ENCODE results near the gene NPTN.

DNA sequence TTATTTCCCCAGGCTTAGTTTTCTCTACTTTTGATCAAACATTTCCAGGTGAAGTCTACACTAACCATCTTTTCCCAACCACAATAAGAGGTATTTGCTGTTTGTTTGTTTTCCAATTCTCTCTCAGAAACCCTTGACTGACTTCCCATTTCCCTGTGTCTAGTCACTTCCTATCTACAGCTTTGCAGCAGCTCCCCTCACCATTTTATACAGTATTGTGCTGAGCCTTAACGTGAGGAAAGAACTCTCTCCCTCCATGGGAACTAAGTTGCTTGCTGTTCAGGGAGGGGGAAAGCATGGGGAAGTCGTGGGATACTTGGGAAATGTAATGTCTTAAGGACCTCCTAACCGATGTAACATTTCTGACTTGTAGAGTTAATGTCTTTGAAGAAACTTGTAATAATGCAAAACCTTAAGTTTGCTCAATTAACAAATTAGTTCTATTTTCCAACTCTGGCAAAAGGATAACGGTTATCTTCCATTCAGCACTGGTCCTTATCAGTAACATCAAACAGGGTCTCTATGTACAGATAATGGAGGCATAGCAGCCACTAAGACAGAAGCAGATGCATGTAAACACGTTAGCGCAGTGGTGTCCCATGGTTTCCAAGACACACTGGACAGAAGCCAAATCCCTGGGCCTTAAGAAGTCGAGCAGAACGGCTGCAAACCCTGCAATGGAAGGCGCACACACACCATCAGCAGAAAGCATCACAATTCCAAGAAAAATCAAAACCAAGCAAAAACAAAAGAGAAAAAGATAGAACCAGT, 39.7 kb downstream of the NPTN start:
- no peak for TF ChIP-seq EZH2 (IDR thresholded peaks at IDR 0.05; ENCODE audit: low read depth, unreplicated experiment)
- TF ChIP-seq, protein P1, sequence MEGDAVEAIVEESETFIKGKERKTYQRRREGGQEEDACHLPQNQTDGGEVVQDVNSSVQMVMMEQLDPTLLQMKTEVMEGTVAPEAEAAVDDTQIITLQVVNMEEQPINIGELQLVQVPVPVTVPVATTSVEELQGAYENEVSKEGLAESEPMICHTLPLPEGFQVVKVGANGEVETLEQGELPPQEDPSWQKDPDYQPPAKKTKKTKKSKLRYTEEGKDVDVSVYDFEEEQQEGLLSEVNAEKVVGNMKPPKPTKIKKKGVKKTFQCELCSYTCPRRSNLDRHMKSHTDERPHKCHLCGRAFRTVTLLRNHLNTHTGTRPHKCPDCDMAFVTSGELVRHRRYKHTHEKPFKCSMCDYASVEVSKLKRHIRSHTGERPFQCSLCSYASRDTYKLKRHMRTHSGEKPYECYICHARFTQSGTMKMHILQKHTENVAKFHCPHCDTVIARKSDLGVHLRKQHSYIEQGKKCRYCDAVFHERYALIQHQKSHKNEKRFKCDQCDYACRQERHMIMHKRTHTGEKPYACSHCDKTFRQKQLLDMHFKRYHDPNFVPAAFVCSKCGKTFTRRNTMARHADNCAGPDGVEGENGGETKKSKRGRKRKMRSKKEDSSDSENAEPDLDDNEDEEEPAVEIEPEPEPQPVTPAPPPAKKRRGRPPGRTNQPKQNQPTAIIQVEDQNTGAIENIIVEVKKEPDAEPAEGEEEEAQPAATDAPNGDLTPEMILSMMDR (conservative IDR thresholded peaks at IDR 0.05; ENCODE audit: low read depth in 2 of 2): no peak
- TF ChIP-seq, protein P2, sequence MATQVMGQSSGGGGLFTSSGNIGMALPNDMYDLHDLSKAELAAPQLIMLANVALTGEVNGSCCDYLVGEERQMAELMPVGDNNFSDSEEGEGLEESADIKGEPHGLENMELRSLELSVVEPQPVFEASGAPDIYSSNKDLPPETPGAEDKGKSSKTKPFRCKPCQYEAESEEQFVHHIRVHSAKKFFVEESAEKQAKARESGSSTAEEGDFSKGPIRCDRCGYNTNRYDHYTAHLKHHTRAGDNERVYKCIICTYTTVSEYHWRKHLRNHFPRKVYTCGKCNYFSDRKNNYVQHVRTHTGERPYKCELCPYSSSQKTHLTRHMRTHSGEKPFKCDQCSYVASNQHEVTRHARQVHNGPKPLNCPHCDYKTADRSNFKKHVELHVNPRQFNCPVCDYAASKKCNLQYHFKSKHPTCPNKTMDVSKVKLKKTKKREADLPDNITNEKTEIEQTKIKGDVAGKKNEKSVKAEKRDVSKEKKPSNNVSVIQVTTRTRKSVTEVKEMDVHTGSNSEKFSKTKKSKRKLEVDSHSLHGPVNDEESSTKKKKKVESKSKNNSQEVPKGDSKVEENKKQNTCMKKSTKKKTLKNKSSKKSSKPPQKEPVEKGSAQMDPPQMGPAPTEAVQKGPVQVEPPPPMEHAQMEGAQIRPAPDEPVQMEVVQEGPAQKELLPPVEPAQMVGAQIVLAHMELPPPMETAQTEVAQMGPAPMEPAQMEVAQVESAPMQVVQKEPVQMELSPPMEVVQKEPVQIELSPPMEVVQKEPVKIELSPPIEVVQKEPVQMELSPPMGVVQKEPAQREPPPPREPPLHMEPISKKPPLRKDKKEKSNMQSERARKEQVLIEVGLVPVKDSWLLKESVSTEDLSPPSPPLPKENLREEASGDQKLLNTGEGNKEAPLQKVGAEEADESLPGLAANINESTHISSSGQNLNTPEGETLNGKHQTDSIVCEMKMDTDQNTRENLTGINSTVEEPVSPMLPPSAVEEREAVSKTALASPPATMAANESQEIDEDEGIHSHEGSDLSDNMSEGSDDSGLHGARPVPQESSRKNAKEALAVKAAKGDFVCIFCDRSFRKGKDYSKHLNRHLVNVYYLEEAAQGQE (IDR thresholded peaks at IDR 0.05; ENCODE audit: unreplicated experiment): no peak
- TF ChIP-seq, protein P3, sequence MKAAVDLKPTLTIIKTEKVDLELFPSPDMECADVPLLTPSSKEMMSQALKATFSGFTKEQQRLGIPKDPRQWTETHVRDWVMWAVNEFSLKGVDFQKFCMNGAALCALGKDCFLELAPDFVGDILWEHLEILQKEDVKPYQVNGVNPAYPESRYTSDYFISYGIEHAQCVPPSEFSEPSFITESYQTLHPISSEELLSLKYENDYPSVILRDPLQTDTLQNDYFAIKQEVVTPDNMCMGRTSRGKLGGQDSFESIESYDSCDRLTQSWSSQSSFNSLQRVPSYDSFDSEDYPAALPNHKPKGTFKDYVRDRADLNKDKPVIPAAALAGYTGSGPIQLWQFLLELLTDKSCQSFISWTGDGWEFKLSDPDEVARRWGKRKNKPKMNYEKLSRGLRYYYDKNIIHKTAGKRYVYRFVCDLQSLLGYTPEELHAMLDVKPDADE (IDR thresholded peaks at IDR 0.05): no peak

Data from GM23338 (cell line).